ENCODE results near the gene TRAPPC4.
"Not testable (repeated sequence)": the region's sequence is repeated elsewhere in the genome, so short reads cannot be mapped to it uniquely, and the experiment has no call there.

The TRAPPC4 gene

DNA sequence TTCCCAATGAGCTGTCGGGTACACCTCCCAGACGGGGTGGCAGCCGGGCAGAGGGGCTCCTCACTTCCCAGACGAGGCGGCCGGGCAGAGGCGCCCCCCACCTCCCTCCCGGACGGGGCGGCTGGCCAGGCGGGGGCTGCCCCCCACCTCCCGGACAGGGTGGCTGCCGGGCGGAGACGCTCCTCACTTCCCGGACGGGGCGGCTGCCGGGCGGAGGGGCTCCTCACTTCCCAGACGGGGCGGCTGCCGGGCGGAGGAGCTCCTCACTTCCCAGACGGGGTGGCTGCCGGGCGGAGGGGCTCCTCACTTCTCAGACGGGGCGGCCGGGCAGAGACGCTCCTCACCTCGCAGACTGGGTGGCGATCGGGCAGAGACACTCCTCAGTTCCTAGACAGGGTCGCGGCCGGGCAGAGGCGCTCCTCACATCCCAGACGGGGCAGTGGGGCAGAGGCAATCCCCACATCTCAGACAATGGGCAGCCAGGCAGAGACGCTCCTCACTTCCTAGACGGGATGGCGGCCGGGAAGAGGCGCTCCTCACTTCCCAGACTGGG, 27.0 kb upstream of the TRAPPC4 start:
- H3K9me3 ChIP-seq (ENCODE audit: control insufficient read depth in 2 of 2, low read length in 2 of 2); H3K27ac ChIP-seq (ENCODE audit: low read length); H3K4me3 ChIP-seq (ENCODE audit: low read length in 2 of 2); H3K9ac ChIP-seq (ENCODE audit: low read length in 2 of 2); H3K4me1 ChIP-seq (ENCODE audit: control insufficient read depth, insufficient read depth, low read length); H3K36me3 ChIP-seq (ENCODE audit: control insufficient read depth in 2 of 2, insufficient read depth in 2 of 2, low read length in 2 of 2); H3K27me3 ChIP-seq (ENCODE audit: control insufficient read depth in 1 of 2, insufficient read depth in 2 of 2, low read length in 2 of 2): not testable (repeated sequence)

DNA sequence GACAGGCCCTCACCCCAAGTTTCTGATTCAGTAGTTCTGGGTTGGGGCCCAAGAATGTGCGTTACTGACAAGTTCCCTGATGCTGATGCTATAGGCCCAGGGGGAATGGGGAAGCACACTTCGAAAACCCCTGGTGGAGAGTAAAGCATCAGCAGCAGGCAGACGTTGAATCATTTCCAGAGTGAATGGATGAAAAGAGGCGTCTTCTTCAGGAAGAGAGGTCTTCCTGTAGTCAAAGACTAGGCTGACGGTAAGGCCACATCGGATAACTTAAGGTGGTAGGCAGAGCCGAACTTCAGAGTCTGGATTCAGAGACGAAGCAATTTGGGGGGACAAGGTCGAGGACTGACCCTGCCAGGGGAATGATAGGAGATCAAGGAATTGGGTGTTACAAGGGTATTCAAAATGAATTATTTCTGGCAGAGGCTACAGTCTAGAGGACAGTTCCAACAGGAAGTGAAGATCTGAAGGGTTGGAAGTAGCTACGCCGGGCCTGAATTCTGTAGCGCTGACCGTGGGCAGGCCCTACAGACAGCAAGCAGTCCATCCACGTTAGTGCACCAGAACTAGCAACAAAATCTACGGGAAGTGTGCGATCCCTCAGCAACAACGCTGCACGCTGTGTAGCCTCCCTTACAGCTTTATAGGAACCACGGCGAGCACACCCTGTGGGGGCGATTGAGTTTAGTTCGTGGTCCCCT, 21.5 kb upstream of the TRAPPC4 start:
- Histone ChIP-seq H3K9me3 (ENCODE audit: control insufficient read depth in 2 of 2, low read length in 2 of 2) (no peaks in the 10 kb centered on the region), H3K36me3 (ENCODE audit: control insufficient read depth in 2 of 2, insufficient read depth in 2 of 2, low read length in 2 of 2) (peaks cover 2 to 3% of the 10 kb centered on the region in 2 donors), H3K4me3 (ENCODE audit: low read length in 2 of 2) (peak overlapping the region; percentile 96 to 99), H3K9ac (ENCODE audit: low read length in 2 of 2) (peak overlapping the region; percentile 85 to 88), H3K4me1 (ENCODE audit: control insufficient read depth, insufficient read depth, low read length) (peaks cover 26% of the 10 kb centered on the region), H3K27me3 (ENCODE audit: control insufficient read depth in 1 of 2, insufficient read depth in 2 of 2, low read length in 2 of 2) (no peaks in the 10 kb centered on the region), H3K27ac (ENCODE audit: low read length) (peak overlapping the region; percentile 87)

DNA sequence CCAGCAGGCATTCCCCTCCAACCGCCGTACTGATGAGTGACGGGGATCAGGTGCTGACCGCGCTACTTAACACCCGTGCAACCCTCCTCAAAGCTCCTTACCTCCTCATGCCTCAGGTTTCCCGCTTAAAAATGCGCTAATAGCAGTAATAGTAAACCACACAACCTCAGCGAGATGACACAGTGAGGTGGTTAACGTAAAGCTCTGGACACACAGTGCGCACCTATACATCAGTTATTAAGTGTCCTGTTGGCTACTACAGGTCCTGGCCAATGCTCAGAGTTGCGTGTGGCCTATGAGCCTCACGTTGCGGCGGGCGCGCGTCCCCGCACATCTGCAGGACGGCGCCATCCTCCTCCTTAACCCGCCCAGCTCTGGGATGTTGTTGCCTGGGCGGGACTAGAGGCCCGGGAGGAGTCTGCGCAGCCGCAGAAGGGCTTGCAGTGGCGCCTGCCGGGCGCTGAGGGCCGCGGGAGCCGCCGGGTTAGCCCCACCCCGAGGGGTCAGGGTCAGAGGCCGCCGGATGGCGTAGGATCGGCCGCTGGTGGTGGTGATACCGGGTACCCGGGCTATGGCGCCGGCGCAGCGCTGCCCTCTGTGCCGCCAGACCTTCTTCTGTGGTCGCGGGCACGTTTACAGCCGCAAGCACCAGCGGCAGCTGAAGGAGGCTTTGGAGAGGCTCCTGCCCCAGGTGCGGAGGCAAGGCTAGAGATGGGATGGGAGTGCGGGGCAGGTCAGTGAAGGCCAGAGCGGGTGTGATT, 20.8 kb upstream of the TRAPPC4 start, which contains the start of gene CENATAC:
Gene CENATAC, plus strand, starts transcription at position 512 of the 761 bp plus-strand sequence. Its CDS starts 60 bp downstream, at position 572.
- H3K9ac ChIP-seq (ENCODE audit: low read length in 2 of 2) = peak within 1 kb of the TSS; percentile 88 to 89
- peak within 1 kb of the TSS; percentile 96 to 99 for H3K4me3 ChIP-seq (ENCODE audit: low read length in 2 of 2)
- H3K27ac ChIP-seq (ENCODE audit: low read length) = peak within 1 kb of the TSS; percentile 87
- peaks cover 26% of the 10 kb centered on the region for H3K4me1 ChIP-seq (ENCODE audit: control insufficient read depth, insufficient read depth, low read length)
- H3K9me3 ChIP-seq (ENCODE audit: control insufficient read depth in 2 of 2, low read length in 2 of 2) = no peaks in the 10 kb centered on the region
- no peaks in the 10 kb centered on the region for H3K27me3 ChIP-seq (ENCODE audit: control insufficient read depth in 1 of 2, insufficient read depth in 2 of 2, low read length in 2 of 2)
- peaks cover 2 to 3% of the 10 kb centered on the region in 2 donors for H3K36me3 ChIP-seq (ENCODE audit: control insufficient read depth in 2 of 2, insufficient read depth in 2 of 2, low read length in 2 of 2)

DNA sequence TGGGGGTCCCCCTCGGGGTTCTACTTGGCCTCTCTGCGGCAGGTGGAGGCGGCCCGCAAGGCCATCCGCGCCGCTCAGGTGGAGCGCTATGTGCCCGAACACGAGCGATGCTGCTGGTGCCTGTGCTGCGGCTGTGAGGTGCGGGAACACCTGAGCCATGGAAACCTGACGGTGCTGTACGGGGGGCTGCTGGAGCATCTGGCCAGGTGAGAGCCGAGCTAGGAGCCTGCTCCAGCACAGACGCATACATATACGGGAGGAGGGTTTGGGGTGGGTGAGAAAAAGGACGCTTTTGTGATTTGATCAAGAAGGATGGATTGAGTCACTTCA, 20.2 kb upstream of the TRAPPC4 start:
- Histone ChIP-seq H3K9ac (ENCODE audit: low read length in 2 of 2) (peak overlapping the region; percentile 88 to 89), H3K9me3 (ENCODE audit: control insufficient read depth in 2 of 2, low read length in 2 of 2) (no peaks in the 10 kb centered on the region), H3K36me3 (ENCODE audit: control insufficient read depth in 2 of 2, insufficient read depth in 2 of 2, low read length in 2 of 2) (peaks cover 5 to 7% of the 10 kb centered on the region in 2 donors), H3K27me3 (ENCODE audit: control insufficient read depth in 1 of 2, insufficient read depth in 2 of 2, low read length in 2 of 2) (no peaks in the 10 kb centered on the region), H3K4me3 (ENCODE audit: low read length in 2 of 2) (peak overlapping the region; percentile 96 to 99), H3K27ac (ENCODE audit: low read length) (peak overlapping the region; percentile 87), H3K4me1 (ENCODE audit: control insufficient read depth, insufficient read depth, low read length) (peaks cover 26% of the 10 kb centered on the region)

DNA sequence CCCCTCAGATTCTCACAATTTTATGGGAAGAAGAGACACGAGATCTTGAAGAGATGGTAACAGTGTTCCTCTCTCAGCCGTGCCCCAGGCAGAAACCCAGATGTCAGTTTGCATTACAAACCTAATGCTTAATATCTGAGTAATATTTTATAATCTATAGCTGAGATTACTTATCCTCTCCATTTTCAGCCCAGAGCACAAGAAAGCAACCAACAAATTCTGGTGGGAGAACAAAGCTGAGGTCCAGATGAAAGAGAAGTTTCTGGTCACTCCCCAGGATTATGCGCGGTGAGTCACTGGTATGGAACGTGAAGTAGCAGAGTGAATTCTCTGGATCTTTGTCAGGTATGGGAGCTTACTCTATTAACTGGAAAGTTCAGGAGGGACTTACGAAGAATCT, 19.7 kb upstream of the TRAPPC4 start:
- H3K4me1 ChIP-seq (ENCODE audit: control insufficient read depth, insufficient read depth, low read length) = peaks cover 26% of the 10 kb centered on the region
- H3K4me3 ChIP-seq (ENCODE audit: low read length in 2 of 2) = peak overlapping the region; percentile 96 to 99
- peak overlapping the region; percentile 87 for H3K27ac ChIP-seq (ENCODE audit: low read length)
- peak overlapping the region; percentile 88 to 89 for H3K9ac ChIP-seq (ENCODE audit: low read length in 2 of 2)
- peaks cover 5 to 7% of the 10 kb centered on the region in 2 donors for H3K36me3 ChIP-seq (ENCODE audit: control insufficient read depth in 2 of 2, insufficient read depth in 2 of 2, low read length in 2 of 2)
- no peaks in the 10 kb centered on the region for H3K27me3 ChIP-seq (ENCODE audit: control insufficient read depth in 1 of 2, insufficient read depth in 2 of 2, low read length in 2 of 2)
- no peaks in the 10 kb centered on the region for H3K9me3 ChIP-seq (ENCODE audit: control insufficient read depth in 2 of 2, low read length in 2 of 2)

DNA sequence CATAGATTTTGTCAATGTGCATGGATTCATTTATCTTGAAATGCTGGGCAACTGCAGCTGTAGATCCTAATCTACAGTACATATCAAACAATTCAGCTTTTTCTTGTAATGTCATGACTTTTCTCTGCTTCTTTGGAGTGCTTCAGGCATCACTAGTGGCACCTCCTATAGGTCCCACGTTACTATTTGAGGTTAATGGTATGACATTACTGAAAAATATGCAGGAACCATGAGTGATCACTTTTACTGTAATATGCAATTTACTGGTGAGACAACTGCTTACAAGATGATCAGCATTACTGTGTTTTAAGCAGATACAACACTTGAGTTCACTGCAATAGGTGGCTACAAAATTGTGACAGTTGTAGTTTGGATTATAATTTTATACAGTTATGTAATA, 17.7 kb upstream of the TRAPPC4 start:
- H3K4me1 ChIP-seq (ENCODE audit: control insufficient read depth, insufficient read depth, low read length) = peaks cover 26% of the 10 kb centered on the region
- no peak overlapping the region for H3K27ac ChIP-seq (ENCODE audit: low read length)
- no peaks in the 10 kb centered on the region for H3K27me3 ChIP-seq (ENCODE audit: control insufficient read depth in 1 of 2, insufficient read depth in 2 of 2, low read length in 2 of 2)
- no peak overlapping the region for H3K9ac ChIP-seq (ENCODE audit: low read length in 2 of 2)
- H3K4me3 ChIP-seq (ENCODE audit: low read length in 2 of 2) = no peak overlapping the region
- H3K9me3 ChIP-seq (ENCODE audit: control insufficient read depth in 2 of 2, low read length in 2 of 2) = no peaks in the 10 kb centered on the region
- H3K36me3 ChIP-seq (ENCODE audit: control insufficient read depth in 2 of 2, insufficient read depth in 2 of 2, low read length in 2 of 2) = peaks cover 5 to 7% of the 10 kb centered on the region in 2 donors

DNA sequence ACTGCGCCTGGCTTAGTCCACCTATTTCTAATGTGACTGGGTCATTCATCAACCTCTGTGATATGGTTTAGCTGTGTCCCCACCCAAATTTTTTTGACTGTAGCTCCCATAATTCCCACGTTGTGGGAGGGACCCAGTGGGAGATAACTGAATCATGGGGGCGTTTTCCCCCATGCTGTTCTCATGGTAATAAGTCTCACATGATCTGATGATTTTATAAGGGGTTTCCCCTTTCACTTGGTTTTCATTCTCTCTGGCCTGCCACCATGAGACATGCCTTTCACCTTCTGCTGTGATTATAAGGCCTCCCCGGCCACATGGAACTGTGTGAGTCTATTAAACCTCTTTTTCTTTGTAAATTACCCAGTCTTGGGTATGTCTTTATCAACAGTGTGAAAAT, 11.9 kb upstream of the TRAPPC4 start:
- no peaks in the 10 kb centered on the region for H3K4me1 ChIP-seq (ENCODE audit: control insufficient read depth, insufficient read depth, low read length)
- H3K9ac ChIP-seq (ENCODE audit: low read length in 2 of 2) = no peak overlapping the region
- no peak overlapping the region for H3K4me3 ChIP-seq (ENCODE audit: low read length in 2 of 2)
- no peak overlapping the region for H3K27ac ChIP-seq (ENCODE audit: low read length)
- no peaks in the 10 kb centered on the region for H3K27me3 ChIP-seq (ENCODE audit: control insufficient read depth in 1 of 2, insufficient read depth in 2 of 2, low read length in 2 of 2)
- H3K36me3 ChIP-seq (ENCODE audit: control insufficient read depth in 2 of 2, insufficient read depth in 2 of 2, low read length in 2 of 2) = peaks cover 15 to 23% of the 10 kb centered on the region in 2 donors
- no peaks in the 10 kb centered on the region for H3K9me3 ChIP-seq (ENCODE audit: control insufficient read depth in 2 of 2, low read length in 2 of 2)

DNA sequence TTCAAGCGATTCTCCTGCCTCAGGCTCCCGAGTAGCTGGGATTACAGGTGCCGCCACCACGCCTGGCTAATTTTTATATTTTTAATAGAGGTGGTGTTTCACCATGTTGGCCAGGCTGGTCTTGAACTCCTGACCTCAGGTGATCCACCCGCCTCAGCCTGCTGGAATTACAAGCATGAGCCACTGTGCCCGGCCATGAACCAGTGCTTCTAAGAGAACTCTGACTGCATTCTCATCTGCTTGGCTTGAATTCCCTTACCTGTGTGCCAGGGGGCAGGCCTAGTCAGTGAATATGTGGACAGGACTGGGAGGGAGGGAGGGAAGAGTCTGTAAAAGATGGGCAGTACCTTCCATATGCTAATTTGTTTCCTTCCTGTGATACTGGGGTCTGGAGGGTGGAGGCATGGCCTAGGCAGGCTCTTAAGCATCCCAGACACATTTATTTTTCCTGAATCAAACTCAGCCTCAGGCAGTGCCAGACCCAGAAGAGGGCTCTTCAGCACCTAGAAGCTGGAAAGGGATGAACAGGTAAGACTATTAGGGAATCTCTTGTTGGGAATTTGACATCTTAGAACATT, 7.0 kb upstream of the TRAPPC4 start:
- H3K4me1 ChIP-seq (ENCODE audit: control insufficient read depth, insufficient read depth, low read length) = peaks cover 6% of the 10 kb centered on the region
- no peak overlapping the region for H3K27ac ChIP-seq (ENCODE audit: low read length)
- no peak overlapping the region for H3K9ac ChIP-seq (ENCODE audit: low read length in 2 of 2)
- no peaks in the 10 kb centered on the region for H3K27me3 ChIP-seq (ENCODE audit: control insufficient read depth in 1 of 2, insufficient read depth in 2 of 2, low read length in 2 of 2)
- no peaks in the 10 kb centered on the region for H3K9me3 ChIP-seq (ENCODE audit: control insufficient read depth in 2 of 2, low read length in 2 of 2)
- H3K4me3 ChIP-seq (ENCODE audit: low read length in 2 of 2) = no peak overlapping the region
- H3K36me3 ChIP-seq (ENCODE audit: control insufficient read depth in 2 of 2, insufficient read depth in 2 of 2, low read length in 2 of 2) = peaks cover 45 to 51% of the 10 kb centered on the region in 2 donors

DNA sequence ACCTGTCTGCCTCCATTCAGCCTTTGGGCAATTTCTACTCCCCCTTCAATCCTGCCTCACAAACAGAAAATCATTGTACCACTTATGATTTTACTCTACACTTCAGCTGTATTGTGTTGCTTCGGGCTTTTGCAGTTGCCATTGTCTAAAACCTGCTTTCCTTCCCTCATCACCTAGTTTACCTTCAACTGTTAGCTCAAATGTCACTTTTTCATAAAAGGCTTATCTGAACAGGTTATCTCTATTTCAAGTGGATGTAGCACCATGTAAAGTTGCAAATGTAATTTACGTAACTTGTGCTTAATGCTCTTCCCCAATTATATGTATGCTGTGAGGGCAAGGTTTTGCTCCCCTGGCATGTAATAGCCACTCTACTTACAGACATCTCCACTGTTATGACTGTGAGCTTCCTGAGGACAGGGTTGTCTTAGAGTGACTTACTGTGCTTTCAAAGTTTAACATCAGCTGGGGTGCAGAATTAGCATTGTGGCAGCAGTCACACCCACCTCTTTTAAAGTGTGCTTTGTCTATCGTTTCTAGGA, 5.9 kb upstream of the TRAPPC4 start:
- Histone ChIP-seq H3K9me3 (ENCODE audit: control insufficient read depth in 2 of 2, low read length in 2 of 2) (no peaks in the 10 kb centered on the region), H3K36me3 (ENCODE audit: control insufficient read depth in 2 of 2, insufficient read depth in 2 of 2, low read length in 2 of 2) (peaks cover 42 to 49% of the 10 kb centered on the region in 2 donors), H3K4me1 (ENCODE audit: control insufficient read depth, insufficient read depth, low read length) (peaks cover 17% of the 10 kb centered on the region), H3K9ac (ENCODE audit: low read length in 2 of 2) (no peak overlapping the region), H3K27me3 (ENCODE audit: control insufficient read depth in 1 of 2, insufficient read depth in 2 of 2, low read length in 2 of 2) (no peaks in the 10 kb centered on the region), H3K4me3 (ENCODE audit: low read length in 2 of 2) (no peak overlapping the region), H3K27ac (ENCODE audit: low read length) (no peak overlapping the region)

DNA sequence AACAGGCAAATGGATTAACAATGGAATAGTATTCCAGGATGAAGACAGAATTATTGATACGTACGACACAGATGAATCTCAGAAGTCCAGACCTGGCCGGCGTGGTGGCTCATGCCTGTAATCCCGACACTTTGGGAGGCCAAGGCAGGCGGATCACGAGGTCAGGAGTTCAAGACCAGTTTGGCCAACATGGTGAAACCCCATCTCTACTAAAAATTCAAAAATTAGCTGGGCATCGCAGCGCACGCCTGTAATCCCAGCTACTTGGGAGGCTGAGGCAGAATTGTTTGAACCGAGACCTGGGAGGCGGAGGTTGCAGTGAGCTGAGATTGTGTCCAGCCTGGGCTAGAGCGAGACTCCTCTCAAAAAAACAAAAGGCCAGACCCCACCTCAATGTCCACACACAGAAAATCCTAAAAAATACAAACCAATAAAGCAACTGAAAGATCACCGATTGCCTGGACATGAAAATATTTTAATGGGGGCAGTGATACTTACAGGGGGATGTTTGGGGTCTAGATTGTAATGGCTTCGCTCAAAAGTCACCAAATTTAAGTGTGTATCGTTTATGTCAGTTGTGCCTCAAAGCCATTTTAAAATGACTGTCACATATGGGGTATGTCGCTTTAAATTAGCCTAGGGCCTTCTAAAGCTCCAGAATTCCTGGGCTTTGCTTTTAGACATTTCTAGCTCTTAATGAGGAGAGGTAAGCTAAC, 4.2 kb upstream of the TRAPPC4 start:
- H3K27ac ChIP-seq (ENCODE audit: low read length) = no peak overlapping the region
- no peaks in the 10 kb centered on the region for H3K27me3 ChIP-seq (ENCODE audit: control insufficient read depth in 1 of 2, insufficient read depth in 2 of 2, low read length in 2 of 2)
- peaks cover 17% of the 10 kb centered on the region for H3K4me1 ChIP-seq (ENCODE audit: control insufficient read depth, insufficient read depth, low read length)
- H3K36me3 ChIP-seq (ENCODE audit: control insufficient read depth in 2 of 2, insufficient read depth in 2 of 2, low read length in 2 of 2) = peaks cover 40 to 49% of the 10 kb centered on the region in 2 donors
- no peak overlapping the region for H3K4me3 ChIP-seq (ENCODE audit: low read length in 2 of 2)
- no peaks in the 10 kb centered on the region for H3K9me3 ChIP-seq (ENCODE audit: control insufficient read depth in 2 of 2, low read length in 2 of 2)
- H3K9ac ChIP-seq (ENCODE audit: low read length in 2 of 2) = no peak overlapping the region

Measured in stomach smooth muscle (tissue), 2 donors.